ENCODE results near the gene SLITRK6.

The SLITRK6 gene

GRCh38 chr13:85819513-85819912 is 20.3 kb upstream of the SLITRK6 start:
- no peak for TF ChIP-seq CTCF (IDR thresholded peaks at IDR 0.05)
- Histone ChIP-seq H3K4me3 (no peak overlapping the region), H3K27ac (no peak overlapping the region)
- no peak for DNase-seq (ENCODE audit: low spot score)

- TF ChIP-seq CTCF (IDR thresholded peaks at IDR 0.05) = no peak
- Histone ChIP-seq H3K27ac (no peak overlapping the region), H3K4me3 (no peak overlapping the region)
- no peak for DNase-seq (ENCODE audit: low spot score)
Observed at GRCh38 chr13:85816413-85816812, 17.2 kb upstream of the SLITRK6 start.

DNA sequence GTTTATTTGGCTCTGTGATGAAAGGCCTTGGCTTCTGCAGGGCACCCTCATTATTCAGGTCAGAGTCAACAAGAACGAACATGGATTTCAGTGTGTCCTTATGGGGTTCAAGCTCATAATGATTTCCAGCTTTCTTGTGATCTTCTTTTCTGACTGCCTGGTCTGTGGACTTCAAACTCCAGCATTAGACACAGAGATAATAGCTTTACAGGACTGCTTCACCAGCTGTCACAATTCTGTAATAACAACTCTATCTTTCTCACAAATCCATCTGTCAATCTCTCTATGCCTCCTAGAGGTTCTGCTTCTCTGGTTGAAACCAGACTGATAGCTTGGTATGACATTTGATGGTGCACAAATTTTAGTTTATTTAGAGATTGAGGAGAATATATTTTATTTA is 13.1 kb upstream of the SLITRK6 start:
- Histone ChIP-seq H3K27ac (no peak overlapping the region), H3K4me3 (no peak overlapping the region)
- TF ChIP-seq CTCF (IDR thresholded peaks at IDR 0.05) = no peak
- no peak for DNase-seq (ENCODE audit: low spot score)

DNA sequence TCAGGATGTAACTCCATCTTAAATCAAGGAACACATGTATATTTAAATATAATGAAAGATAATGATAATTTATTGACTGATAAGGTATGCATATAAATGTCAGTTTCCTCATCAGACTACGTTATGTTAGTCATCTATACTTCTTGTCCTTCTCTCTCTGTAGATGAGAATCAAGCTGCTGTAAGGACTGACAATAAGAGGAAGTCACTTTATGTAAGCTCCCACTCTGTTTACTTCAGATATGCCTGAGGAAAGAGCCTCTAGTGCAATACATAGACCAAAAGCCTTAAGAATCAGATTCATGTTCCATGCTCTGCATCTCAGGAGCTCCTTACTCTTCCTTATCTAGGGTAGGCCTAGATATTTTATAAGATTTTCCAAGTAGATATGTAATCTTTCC is 9.6 kb upstream of the SLITRK6 start:
- Histone ChIP-seq H3K4me3 (no peak overlapping the region), H3K27ac (no peak overlapping the region)
- no peak for DNase-seq (ENCODE audit: low spot score)
- TF ChIP-seq CTCF (IDR thresholded peaks at IDR 0.05) = no peak

DNA sequence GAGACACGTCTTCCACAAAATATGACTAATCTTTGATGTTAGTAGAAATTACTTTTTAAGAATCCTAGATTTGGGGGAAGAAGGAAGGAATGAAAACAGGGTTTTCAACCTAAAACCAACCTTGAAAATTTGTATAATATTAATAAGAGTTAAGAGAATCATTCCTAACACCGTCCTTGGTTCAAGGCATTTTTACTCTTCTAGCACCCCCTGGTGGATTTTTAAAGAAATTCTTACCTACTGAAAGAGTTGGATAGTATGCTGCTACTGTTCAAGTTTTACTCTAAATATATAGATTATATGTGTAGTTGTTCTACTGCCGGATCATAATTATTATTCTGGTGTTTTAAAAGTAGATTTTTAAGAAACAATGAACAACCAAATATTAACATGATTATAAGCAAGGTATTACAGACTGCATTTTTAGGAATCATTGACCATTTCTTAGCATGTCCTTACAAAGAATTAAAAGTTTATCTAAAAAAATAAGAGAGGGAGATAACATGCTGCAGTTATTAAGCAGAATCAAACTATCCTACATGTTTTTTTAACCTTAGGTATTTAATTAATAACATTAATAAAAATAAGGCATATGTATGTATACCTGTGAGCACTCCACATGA is 7.4 kb upstream of the SLITRK6 start:
- Histone ChIP-seq H3K27ac (no peak overlapping the region), H3K4me3 (no peak overlapping the region)
- TF ChIP-seq CTCF (IDR thresholded peaks at IDR 0.05) = peak; percentile 58
- no peak for DNase-seq (ENCODE audit: low spot score)

DNA sequence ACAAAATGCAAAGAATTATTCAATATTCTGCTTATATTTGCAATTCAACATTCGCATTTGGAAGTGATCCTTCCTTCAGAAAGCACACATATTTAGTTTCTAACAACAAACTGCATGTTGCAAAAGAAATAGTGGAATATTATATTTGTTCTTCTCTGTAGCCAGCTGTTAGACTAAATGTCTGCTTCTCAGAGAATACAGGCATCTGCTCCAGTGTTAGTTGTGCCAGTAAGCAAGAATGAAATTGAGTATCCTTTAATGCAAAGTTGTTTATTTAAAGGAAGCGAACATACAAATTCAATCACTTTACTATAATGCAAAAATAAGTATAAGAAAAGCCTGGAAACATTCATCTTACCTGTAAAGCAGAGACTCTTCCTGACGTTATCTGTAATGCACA is 663 bp downstream of the SLITRK6 start:
- TF ChIP-seq CTCF (IDR thresholded peaks at IDR 0.05) = no peak
- no peak for DNase-seq (ENCODE audit: low spot score)
- Histone ChIP-seq H3K27ac (no peak overlapping the region), H3K4me3 (no peak overlapping the region)

GRCh38 chr13:85797311-85797710 is 1.9 kb downstream of the SLITRK6 start:
- no peak for DNase-seq (ENCODE audit: low spot score)
- Histone ChIP-seq H3K4me3 (no peak overlapping the region), H3K27ac (no peak overlapping the region)
- no peak for TF ChIP-seq CTCF (IDR thresholded peaks at IDR 0.05)

All from coronary artery (tissue), 2 donors.